SH-SY5Y (cell line): ENCODE measurements around the gene NAP1L5.

Experiments used
- GATA2 ChIP-seq: IDR thresholded peaks from 2 replicates; pipeline ENCODE4 v1.6.1; 2011; ENCODE audit warnings: mild to moderate bottlenecking, low read depth, low read length
- GATA3 ChIP-seq: IDR thresholded peaks from 2 replicates; pipeline ENCODE4 v1.6.1; 2011; ENCODE audit warnings: low read depth, mild to moderate bottlenecking, low read length, moderate library complexity

- TF ChIP-seq GATA3 (no peak), GATA2 (no peak)
Observed at GRCh38 chr4:88747351-88747750, 49.7 kb upstream of the NAP1L5 start.
